ENCODE measurements around the gene CERS5.
A peak's percentile ranks its signal among the peaks of the same experiment; 100 is the strongest.

The CERS5 gene

GRCh38 chr12:50121641-50122040, 45.5 kb downstream of the CERS5 start:
- DNase-seq: no peak

- no peak for DNase-seq
These were observed 46.2 kb downstream of the CERS5 start for GRCh38 chr12:50120953-50121352.

- DNase-seq: no peak
These were observed 46.6 kb downstream of the CERS5 start for GRCh38 chr12:50120521-50120920.

- no peak for DNase-seq
These were observed 47.8 kb downstream of the CERS5 start for GRCh38 chr12:50119387-50119786.

- no peak for DNase-seq
These were observed 50.0 kb downstream of the CERS5 start for GRCh38 chr12:50117057-50117622.

GRCh38 chr12:50112456-50113218, 54.5 kb downstream of the CERS5 start:
- peak in 1 of 2 experiments; percentile 69 for DNase-seq

- DNase-seq: peak; percentile 99 to 100
These were observed 55.3 kb downstream of the CERS5 start, which contains the start of gene COX14 for GRCh38 chr12:50111693-50112455. TSS of gene COX14 (plus strand) at chr12:50112236. CDS start at chr12:50120044, 7,808 bp downstream.

GRCh38 chr12:50111395-50111692, 55.8 kb downstream of the CERS5 start:
- DNase-seq: no peak

- DNase-seq: peak in 1 of 2 experiments; percentile 37
These were observed 56.3 kb downstream of the CERS5 start for GRCh38 chr12:50110762-50111351.

- DNase-seq: no peak
These were observed 56.9 kb downstream of the CERS5 start for GRCh38 chr12:50110127-50110761.

- no peak for DNase-seq
These were observed 57.9 kb downstream of the CERS5 start for GRCh38 chr12:50109319-50109718.

- DNase-seq: no peak
These were observed 59.5 kb downstream of the CERS5 start for GRCh38 chr12:50107416-50108268.

GRCh38 chr12:50106907-50107306, 60.3 kb downstream of the CERS5 start:
- no peak for DNase-seq

GRCh38 chr12:50105913-50106450, 61.2 kb downstream of the CERS5 start:
- no peak for DNase-seq

GRCh38 chr12:50104417-50105366, 62.5 kb downstream of the CERS5 start:
- DNase-seq: no peak

- DNase-seq: no peak
These were observed 63.3 kb downstream of the CERS5 start, which contains the start of gene GPD1 for GRCh38 chr12:50103767-50104321. TSS of gene GPD1 (plus strand) at chr12:50104008. CDS start at chr12:50104051, 43 bp downstream.

- no peak for DNase-seq
These were observed 63.8 kb downstream of the CERS5 start for GRCh38 chr12:50103351-50103750.

GRCh38 chr12:50102646-50103309, 64.4 kb downstream of the CERS5 start:
- no peak for DNase-seq

- DNase-seq: no peak
These were observed 65.0 kb downstream of the CERS5 start for GRCh38 chr12:50102131-50102531.

Data from SW 1271 (cell line).